ENCODE data around the gene SLC39A2. TPM values are rescaled to one million over a fixed set of nuclear protein-coding genes. Genes with fewer than 3 reads are reported as not detected.

SLC39A2 gene
- total and polyA plus RNA-seq, 2 experiments from 2014 or later = not detected

DNA sequence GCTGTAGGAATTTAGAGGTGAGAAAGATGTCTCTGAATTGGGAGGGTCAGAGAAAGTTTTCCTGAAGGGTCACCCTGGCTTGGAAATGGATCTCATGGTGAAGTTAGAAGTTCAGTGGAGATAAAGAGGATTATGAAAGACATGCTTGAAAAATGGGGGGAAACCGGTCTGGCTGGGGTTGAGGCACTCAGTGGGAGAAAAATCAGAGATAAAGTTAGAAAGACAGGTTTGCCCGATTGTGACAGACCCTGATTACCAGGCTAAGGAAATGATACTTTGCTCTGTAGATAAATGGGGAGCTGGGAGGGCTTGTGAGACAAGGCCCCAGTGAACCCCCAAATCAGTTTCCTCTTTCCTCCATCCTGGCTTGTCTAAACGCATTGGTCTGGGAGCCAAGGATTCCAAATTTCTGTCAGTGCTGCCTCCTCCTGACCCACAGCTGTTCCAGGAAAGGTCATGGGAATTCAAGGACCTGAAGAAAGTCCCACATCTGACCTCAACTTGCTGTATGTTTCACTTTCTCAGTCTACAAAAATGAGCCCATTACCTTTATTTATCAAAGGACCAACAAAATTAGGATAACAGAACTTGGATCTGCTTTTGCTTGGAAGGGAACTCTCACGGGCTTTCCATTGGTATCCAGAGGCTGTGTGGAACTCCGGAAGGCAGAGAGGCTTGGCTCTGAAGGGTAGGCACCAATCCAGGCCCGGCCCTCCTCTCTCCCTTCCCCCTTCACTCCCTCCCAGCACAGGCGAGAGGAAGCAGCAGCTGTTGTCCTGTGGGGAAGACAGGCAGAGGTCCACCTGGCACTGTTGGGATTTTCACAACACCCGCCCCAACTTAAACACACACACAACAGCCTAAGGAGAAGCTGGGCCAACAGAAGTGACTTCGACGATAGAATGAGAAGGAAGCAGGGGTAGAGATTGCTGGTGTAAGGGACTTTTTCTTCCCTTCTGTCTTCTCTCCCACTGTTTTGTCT is 39.6 kb downstream of the SLC39A2 start (continued):
- TF ChIP-seq ZNF114 (CRISPR knock-in tag; IDR thresholded peaks at IDR 0.05) = no peak

DNA sequence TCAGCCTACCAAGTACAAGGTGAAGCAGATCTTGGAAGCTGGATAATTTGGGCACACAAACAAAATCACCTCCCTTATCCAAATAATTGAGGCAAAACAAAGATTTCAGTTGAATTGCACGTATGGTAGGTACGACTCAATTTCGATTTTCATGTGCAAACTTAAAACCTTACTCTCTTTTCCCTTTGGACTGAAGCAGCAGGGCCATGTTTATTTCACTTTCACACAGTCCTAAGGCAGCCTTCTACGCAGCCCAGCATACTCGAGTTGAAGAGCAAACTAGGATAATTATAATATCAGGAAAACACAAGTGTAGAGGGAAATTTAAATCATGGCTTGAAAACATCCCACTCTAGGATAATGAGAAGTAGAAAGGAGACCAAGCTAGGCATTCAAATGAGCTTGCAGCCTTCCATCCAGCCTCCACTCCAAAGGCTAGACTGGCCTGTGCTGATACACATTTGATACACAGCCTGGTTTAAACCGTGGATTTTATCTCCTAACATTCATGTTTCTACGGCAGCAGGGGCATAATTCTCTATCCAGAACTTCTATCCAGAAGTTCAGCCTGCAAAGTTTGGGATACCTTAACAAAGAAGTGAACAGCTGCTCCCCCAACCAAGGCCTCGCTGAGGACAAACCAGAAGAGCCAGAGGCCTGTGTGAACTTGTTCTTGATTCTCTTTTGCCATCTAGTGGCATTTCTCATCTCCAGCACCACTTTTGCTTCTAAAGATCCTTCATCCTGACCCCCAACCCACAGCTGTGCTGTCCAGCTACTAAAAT is 40.7 kb downstream of the SLC39A2 start:
- Mint-ChIP-seq H3K4me3 (peak overlapping the region; percentile 33; the same call in 1 of the 3 replicates), H3K36me3 (ENCODE audit: low read depth) (no peaks in the 10 kb centered on the region; the same call in 2 of the 3 replicates), H3K9me3 (no peaks in the 10 kb centered on the region; the same call in 2 of the 3 replicates), H3K27ac (peak overlapping the region; percentile 33), H3K4me1 (peaks cover 26% of the 10 kb centered on the region), H3K27me3 (ENCODE audit: insufficient read depth, low read depth, poor library complexity) (peaks cover 16% of the 10 kb centered on the region)
- Histone ChIP-seq H3K27ac (ENCODE audit: low read depth) (no peak overlapping the region), H4K20me1 (replicated peaks; ENCODE audit: insufficient read depth) (no peaks in the 10 kb centered on the region), H2AFZ (peak overlapping the region; percentile 33), H3K36me3 (ENCODE audit: insufficient read depth) (no peaks in the 10 kb centered on the region), H3K4me1 (ENCODE audit: insufficient read depth) (peaks cover 10% of the 10 kb centered on the region), H3K4me2 (peak overlapping the region; percentile 44), H3K4me3 (0 out of 2 replicates have a peak overlapping the region, but pooled peaks have one; percentile 12), H3K79me2 (replicated peaks; ENCODE audit: insufficient read depth) (no peaks in the 10 kb centered on the region), H3F3A (replicated peaks; ENCODE audit: low read depth) (no peaks in the 10 kb centered on the region), H3K27me3 (ENCODE audit: insufficient read depth) (no peaks in the 10 kb centered on the region), H3K9me2 (ENCODE audit: insufficient read depth) (no peaks in the 10 kb centered on the region)
- peak; percentile 82 for ATAC-seq
- TF ChIP-seq, protein P1, sequence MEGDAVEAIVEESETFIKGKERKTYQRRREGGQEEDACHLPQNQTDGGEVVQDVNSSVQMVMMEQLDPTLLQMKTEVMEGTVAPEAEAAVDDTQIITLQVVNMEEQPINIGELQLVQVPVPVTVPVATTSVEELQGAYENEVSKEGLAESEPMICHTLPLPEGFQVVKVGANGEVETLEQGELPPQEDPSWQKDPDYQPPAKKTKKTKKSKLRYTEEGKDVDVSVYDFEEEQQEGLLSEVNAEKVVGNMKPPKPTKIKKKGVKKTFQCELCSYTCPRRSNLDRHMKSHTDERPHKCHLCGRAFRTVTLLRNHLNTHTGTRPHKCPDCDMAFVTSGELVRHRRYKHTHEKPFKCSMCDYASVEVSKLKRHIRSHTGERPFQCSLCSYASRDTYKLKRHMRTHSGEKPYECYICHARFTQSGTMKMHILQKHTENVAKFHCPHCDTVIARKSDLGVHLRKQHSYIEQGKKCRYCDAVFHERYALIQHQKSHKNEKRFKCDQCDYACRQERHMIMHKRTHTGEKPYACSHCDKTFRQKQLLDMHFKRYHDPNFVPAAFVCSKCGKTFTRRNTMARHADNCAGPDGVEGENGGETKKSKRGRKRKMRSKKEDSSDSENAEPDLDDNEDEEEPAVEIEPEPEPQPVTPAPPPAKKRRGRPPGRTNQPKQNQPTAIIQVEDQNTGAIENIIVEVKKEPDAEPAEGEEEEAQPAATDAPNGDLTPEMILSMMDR (conservative IDR thresholded peaks at IDR 0.05; ENCODE audit: low read depth in 2 of 2) = peak; percentile 77
- no peak for TF ChIP-seq EZH2 (IDR thresholded peaks at IDR 0.05; ENCODE audit: low read depth, unreplicated experiment)
- DNase-seq (ENCODE audit: low spot score) = peak; percentile 90

DNA sequence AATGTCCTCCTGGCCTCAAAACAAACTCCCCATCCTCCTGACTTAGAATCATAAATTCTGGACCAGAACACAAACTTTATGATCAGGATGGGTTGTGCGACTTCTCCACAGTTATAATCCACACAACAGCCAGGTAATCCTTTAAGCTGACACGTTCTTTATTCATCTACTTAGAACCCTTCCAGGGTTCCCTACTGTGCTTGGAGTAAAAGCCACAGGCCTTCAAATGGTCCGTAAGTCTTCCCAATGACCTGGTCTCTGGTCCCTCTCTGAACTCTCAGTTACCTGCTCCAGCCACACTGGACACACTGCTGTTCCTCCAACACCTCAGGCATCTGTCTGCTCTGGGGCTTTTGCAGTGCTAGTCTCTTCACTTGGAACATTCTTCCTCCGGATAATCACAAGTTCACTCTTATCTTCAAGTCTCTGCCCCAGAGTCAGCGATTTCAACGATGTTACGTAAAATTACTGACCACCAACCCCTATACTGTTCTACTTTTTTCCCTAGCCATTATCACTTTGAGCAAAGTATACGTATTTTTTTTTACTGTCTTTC is 41.4 kb downstream of the SLC39A2 start:
- no peaks in the 10 kb centered on the region; the same call in 2 of the 3 replicates for H3K9me3 Mint-ChIP-seq
- Histone ChIP-seq H3K27me3 (ENCODE audit: insufficient read depth) (no peaks in the 10 kb centered on the region), H3K4me3 (no peak overlapping the region), H3K79me2 (replicated peaks; ENCODE audit: insufficient read depth) (no peaks in the 10 kb centered on the region), H3F3A (replicated peaks; ENCODE audit: low read depth) (no peaks in the 10 kb centered on the region), H3K36me3 (ENCODE audit: insufficient read depth) (no peaks in the 10 kb centered on the region), H3K9me2 (ENCODE audit: insufficient read depth) (no peaks in the 10 kb centered on the region), H3K4me2 (no peak overlapping the region), H3K27ac (ENCODE audit: low read depth) (no peak overlapping the region), H3K4me1 (ENCODE audit: insufficient read depth) (peaks cover 10% of the 10 kb centered on the region), H4K20me1 (replicated peaks; ENCODE audit: insufficient read depth) (no peaks in the 10 kb centered on the region), H2AFZ (no peak overlapping the region)
- no peak overlapping the region; the same call in 2 of the 3 replicates for H3K4me3 Mint-ChIP-seq
- H3K4me1 Mint-ChIP-seq = peaks cover 26% of the 10 kb centered on the region
- H3K27ac Mint-ChIP-seq = no peak overlapping the region
- no peaks in the 10 kb centered on the region; the same call in 2 of the 3 replicates for H3K36me3 Mint-ChIP-seq (ENCODE audit: low read depth)
- H3K27me3 Mint-ChIP-seq (ENCODE audit: insufficient read depth, low read depth, poor library complexity) = peaks cover 16% of the 10 kb centered on the region
- no peak for DNase-seq (ENCODE audit: low spot score)
- ATAC-seq = no peak; the same call in 1 of the 3 replicates
- TF ChIP-seq NANOG (IDR thresholded peaks at IDR 0.05; ENCODE audit: borderline replicate concordance) (no peak), STAT1 (IDR thresholded peaks at IDR 0.05; ENCODE audit: unreplicated experiment) (no peak)
- TF ChIP-seq, protein P2, sequence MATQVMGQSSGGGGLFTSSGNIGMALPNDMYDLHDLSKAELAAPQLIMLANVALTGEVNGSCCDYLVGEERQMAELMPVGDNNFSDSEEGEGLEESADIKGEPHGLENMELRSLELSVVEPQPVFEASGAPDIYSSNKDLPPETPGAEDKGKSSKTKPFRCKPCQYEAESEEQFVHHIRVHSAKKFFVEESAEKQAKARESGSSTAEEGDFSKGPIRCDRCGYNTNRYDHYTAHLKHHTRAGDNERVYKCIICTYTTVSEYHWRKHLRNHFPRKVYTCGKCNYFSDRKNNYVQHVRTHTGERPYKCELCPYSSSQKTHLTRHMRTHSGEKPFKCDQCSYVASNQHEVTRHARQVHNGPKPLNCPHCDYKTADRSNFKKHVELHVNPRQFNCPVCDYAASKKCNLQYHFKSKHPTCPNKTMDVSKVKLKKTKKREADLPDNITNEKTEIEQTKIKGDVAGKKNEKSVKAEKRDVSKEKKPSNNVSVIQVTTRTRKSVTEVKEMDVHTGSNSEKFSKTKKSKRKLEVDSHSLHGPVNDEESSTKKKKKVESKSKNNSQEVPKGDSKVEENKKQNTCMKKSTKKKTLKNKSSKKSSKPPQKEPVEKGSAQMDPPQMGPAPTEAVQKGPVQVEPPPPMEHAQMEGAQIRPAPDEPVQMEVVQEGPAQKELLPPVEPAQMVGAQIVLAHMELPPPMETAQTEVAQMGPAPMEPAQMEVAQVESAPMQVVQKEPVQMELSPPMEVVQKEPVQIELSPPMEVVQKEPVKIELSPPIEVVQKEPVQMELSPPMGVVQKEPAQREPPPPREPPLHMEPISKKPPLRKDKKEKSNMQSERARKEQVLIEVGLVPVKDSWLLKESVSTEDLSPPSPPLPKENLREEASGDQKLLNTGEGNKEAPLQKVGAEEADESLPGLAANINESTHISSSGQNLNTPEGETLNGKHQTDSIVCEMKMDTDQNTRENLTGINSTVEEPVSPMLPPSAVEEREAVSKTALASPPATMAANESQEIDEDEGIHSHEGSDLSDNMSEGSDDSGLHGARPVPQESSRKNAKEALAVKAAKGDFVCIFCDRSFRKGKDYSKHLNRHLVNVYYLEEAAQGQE (IDR thresholded peaks at IDR 0.05; ENCODE audit: unreplicated experiment) = no peak
- TF ChIP-seq, protein P3, sequence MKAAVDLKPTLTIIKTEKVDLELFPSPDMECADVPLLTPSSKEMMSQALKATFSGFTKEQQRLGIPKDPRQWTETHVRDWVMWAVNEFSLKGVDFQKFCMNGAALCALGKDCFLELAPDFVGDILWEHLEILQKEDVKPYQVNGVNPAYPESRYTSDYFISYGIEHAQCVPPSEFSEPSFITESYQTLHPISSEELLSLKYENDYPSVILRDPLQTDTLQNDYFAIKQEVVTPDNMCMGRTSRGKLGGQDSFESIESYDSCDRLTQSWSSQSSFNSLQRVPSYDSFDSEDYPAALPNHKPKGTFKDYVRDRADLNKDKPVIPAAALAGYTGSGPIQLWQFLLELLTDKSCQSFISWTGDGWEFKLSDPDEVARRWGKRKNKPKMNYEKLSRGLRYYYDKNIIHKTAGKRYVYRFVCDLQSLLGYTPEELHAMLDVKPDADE (IDR thresholded peaks at IDR 0.05) = no peak
